ENCODE data around the gene NUP98.

NUP98 gene

DNA sequence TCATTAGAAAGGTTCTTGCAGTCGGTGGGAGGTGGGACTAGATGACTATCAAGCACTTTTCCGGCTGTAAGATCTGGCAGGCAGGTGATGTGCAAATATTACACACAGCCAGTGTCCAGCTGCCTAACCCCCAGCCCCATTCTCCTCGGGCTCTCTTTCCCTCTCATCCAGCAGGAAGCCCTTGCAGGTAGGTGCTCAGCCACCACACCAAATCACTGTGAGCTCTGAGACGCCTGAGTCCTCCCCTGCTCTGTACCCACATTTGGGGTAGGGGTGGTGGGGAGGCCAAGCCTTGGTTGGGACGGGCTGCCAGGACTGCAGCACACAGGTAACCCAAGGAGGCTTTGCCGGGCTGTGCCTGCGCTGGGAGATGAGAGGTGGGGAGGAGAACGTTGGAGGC is 156.2 kb downstream of the NUP98 start:
- no peak for DNase-seq (ENCODE audit: low read depth)

DNA sequence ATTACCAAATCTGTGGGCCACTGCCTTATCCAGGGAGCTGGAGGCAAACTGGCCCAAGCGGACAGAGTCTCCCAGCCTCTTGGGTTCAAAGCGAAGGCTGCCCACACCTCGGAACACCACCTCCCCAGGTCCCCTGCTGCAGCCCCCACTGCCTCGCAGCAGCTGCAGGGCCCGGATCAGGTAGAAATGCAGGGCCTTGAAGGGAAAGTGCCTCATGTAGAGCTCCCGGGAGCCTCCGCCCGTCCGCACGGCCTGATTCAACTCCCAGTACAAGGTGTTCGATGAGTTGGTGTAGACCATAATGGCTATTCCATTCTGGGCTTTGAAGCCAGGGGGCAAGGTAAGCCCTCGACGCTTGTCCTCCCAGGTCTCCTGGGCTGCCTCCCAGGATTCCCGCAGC is 157.5 kb downstream of the NUP98 start:
- DNase-seq (ENCODE audit: low read depth): no peak

DNA sequence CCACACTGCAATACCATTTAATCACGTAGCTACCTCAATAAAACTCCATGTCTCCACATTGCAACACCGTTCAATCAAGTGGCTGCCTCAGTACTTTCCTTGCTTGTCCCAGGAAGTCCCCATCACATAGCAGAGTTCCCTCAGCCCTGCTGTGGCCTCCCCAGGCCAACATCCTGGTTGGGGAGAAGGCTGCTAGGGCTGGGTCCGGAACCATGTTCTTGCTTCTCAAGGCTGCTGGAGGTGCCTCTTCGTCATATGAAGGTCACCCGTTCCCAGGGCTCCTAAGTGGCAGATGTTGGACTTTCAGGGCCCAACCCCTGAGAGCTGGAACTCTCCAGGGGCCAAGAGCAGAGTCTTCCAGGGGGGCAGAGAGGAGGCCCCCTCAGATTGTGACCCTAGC is 158.8 kb downstream of the NUP98 start:
- DNase-seq (ENCODE audit: low read depth): no peak

DNA sequence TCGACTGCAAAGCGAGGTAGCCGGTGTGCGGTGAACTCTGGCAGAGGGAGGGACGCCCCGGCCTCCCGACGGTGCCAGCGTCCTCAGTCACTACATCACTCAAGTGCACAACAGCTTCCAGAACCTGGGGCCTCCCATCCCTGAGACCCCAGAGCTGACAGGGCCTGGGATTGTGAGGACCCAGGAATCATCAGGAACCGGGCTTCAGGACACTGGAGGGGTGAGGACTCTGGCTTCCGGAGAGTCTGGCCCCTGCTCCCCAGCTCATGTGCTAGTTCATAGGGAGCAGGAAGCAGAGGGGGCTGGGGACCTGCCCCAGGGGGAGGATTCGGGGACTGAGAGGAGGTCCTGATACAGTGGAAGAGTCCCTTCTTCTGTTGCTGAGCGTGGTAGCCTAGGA is 160.2 kb downstream of the NUP98 start:
- DNase-seq (ENCODE audit: low read depth): no peak

DNA sequence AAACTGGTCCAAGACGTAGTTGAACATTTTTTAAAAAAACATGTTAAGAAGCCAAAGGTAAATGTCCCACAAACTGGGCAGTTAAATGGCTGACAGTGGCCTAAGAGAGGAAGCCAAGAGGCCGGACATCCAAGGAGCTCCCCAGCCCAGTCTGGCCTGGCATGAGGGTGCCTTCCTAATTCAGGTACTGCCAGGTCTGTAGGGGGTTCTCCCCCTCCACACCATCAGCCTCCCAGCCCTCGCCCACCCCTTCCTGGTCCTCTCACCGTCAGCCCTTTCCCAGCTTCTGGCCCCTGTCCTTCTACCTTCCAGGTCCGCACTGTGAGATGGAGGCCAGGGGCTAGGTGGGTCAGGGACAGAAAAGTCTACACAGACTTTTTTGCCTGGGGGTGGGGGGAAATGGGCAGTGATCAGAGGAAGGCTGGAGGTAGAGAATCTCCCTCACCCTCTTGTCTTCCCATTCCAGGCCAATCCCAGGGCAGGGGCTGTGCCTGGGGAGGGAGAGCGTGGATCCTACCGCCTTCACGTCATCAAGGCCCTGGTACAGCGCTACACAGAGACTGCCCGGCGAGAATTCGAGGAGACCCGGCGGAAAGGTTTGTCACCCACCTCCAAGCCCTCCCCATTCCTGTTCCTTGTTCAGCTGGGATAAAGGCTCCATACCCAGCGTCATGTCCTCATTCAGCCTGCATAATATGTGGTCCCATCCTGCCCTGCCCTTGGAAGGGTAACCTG is 161.5 kb downstream of the NUP98 start:
- DNase-seq (ENCODE audit: low read depth): no peak

DNA sequence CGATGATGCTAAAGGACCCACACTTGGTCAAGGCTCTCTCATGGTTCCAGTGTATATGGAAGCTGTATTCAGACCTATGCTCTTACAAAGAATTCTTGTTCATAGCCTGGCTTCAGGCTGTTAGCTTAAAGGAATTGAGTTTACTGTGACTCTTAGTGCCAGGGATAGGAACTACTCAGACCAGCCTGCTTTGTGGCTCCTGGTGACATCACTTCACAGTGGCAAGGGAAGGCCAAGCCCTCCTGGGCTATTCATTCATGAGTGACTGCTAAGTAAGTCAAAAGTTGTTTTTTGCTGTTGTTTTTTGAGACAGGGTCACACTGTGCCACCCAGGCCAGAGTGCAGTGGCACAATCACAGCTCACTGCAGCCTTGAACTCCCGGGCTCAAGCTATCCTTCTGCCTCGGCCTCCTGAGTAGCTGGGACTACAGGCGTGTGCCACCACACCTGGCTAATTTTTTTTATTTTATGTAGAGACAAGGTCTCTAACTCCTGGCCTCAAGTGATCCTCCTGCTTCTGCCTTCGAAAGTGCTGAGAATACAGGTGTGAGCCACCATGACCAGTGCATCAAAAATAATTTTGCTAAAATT is 165.2 kb downstream of the NUP98 start:
- no peak for DNase-seq (ENCODE audit: low read depth)

DNA sequence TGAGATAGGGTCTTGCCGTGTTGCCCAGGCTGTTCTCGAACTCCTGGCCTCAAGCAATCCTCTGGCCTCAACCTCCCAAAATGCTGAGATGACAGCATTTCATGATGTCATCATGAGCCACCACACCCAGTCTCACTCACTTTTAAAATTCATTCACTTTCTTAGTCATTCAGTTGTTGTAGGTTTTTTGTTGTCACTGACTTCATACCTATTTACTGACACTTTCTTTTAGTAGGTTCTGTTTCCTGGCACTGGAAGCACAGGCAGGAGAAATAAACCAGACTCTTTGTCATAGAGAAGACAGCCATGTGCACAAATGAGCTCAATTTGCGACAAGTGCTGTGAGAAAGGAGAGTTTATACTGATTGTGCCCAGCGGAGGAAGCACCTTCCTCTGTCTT is 166.0 kb downstream of the NUP98 start:
- DNase-seq (ENCODE audit: low read depth): no peak

DNA sequence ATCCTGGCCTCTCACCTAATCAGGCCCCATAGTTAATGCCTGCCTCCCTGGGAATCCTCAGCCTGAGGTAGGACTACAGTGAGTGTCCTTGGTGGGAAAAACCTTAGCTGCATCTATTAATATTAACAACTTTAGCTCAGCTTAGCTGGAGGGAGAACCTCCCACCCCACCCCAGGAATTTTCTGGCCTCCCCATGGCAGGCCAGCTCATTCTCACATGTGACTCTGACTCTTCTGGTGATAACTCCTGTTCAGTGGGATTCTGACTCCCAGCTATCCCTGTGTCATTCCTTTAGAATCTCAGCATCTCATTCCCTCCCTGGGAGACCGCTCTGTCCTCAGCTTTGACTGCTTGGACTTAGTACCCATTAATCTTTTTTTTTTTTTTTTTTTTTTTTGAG is 170.1 kb downstream of the NUP98 start:
- peak; percentile 59 for DNase-seq (ENCODE audit: low read depth)

DNA sequence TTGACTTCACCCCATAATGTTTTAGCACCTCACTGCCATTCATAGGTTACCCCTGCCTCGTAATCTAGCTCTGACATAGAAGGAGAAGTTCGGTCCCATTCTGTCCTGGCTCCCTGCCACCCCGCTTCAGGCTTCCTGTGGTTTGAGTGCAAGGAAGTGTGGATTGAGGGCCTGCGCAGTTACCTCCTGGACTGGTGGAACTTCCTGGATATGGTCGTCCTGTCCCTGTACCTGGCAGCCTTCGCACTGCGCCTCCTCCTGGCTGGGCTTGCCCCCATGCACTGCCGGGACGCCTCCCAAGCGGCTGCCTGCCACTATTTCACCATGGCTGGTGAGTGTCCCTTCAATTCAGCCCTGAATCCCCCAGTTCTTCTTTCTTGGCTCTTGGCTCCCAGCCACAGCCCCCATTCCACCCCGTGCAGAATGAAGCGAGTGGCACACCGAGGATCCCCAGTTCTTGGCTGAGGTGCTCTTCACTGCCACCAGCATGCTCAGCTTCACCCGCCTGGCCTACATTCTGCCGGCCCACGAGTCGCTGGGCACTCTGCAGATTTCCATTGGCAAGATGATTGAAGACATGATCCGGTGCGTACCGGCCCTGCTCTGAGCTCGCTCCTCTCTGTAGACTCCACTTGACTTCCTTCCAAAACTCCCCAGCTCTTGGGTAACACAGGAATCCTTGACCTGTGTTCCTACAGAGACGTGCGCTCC is 170.9 kb downstream of the NUP98 start:
- no peak for DNase-seq (ENCODE audit: low read depth)
